SJSA1 (cell line): ENCODE data around the gene NEK8. TPM values are rescaled to one million over a fixed set of nuclear protein-coding genes. Genes with fewer than 3 reads are reported as not detected.
"Not testable (repeated sequence)": the region's sequence is repeated elsewhere in the genome, so short reads cannot be mapped to it uniquely, and the experiment has no call there.

Experiments
- DNase-seq, 2 experiments: peaks; one replicate each; pipeline ENCODE4 v3.0.0-alpha.2; 2015 to 2020; ENCODE audit warnings: low spot score in 2 of 2, low read depth in 1 of 2
- H3K27ac ChIP-seq: fragments of 250-450 bp; sonication (Bioruptor Pico); 2 replicates; pipeline ENCODE4 v1.5.1; 2020; ENCODE audit warnings: mild to moderate bottlenecking, moderate library complexity
- H3K27me3 ChIP-seq: fragments of 250-450 bp; sonication (Bioruptor Pico); replicated peaks from 2 replicates; pipeline ENCODE4 v1.5.1; 2020; ENCODE audit warnings: mild to moderate bottlenecking, moderate library complexity
- H3K36me3 ChIP-seq: fragments of 250-450 bp; sonication (Bioruptor Pico); 2 replicates; pipeline ENCODE4 v1.5.1; 2020; ENCODE audit warnings: mild to moderate bottlenecking
- H3K4me1 ChIP-seq: fragments of 250-450 bp; sonication (Bioruptor Pico); replicated peaks from 2 replicates; pipeline ENCODE4 v1.6.1; 2021; ENCODE audit warnings: mild to moderate bottlenecking
- H3K4me3 ChIP-seq: fragments of 250-450 bp; sonication (Bioruptor Pico); 2 replicates; pipeline ENCODE4 v1.5.1; 2020; ENCODE audit warnings: mild to moderate bottlenecking
- H3K9me3 ChIP-seq: fragments of 250-450 bp; sonication (Bioruptor Pico); replicated peaks from 2 replicates; pipeline ENCODE4 v1.5.1; 2020; ENCODE audit warnings: mild to moderate bottlenecking
- total RNA-seq: library from RNA; depleted of rRNA; stranded (reverse); fragments of >200 nt; shearing (Covaris generic); gene quantifications from 2 replicates; pipeline ENCODE4 v1.2.3, GENCODE V29; 2014; rRNA removed

NEK8 gene
- total RNA-seq, 1 experiment from 2014 or later, result 1.1 TPM

DNA sequence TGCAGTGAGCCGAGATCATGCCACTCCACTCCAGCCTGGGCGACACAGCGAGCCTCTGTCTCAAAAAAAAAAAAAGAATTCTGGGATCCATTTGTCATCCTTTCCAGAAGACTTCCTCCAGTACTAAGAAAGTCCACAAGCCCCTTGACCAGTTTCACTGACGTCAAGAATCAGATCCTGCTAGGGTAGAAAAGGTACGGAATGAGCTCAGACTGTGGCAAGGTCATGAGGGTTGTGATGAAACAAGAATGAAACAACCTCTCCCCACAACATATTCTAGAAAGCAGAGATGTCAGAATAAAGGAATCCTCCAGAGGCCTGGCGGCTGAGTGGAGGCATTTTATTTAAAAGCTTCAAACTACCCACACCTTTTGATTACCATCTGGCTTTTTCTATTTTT, 45.1 kb downstream of the NEK8 start:
- no peak for DNase-seq
- no peaks in the 10 kb centered on the region; the same call in 1 of the 2 replicates for H3K36me3 ChIP-seq
- no peak overlapping the region for H3K4me3 ChIP-seq

DNA sequence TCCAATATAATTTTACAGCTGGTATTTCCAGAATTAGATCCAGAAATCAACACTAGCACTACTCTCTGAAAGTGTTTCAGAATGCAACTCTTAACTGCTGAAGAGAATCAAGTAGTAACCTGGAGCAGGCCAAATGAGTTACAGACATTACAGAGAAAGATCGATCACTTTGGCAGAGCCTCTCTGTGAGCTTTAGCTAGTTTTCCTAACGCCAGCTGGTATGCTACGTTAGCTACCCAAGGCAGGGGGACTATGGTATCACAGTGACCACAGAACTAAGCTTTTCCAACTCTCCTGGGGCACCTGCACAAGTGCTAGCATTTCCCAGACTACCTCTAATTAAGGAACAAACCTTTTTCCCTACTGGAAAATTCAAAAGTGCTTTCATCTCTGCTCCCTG, 45.6 kb downstream of the NEK8 start:
- DNase-seq, result no peak
- no peak overlapping the region for H3K27ac ChIP-seq
- H3K4me1 ChIP-seq, result no peaks in the 10 kb centered on the region
- no peak overlapping the region for H3K4me3 ChIP-seq
- H3K9me3 ChIP-seq, result no peaks in the 10 kb centered on the region
- no peaks in the 10 kb centered on the region for H3K27me3 ChIP-seq
- no peaks in the 10 kb centered on the region; the same call in 1 of the 2 replicates for H3K36me3 ChIP-seq

More for the DNA sequence above, 45.1 kb downstream of the NEK8 start:
- Histone ChIP-seq H3K4me1 (no peaks in the 10 kb centered on the region), H3K27ac (no peak overlapping the region), H3K9me3 (no peaks in the 10 kb centered on the region), H3K27me3 (no peaks in the 10 kb centered on the region)

DNA sequence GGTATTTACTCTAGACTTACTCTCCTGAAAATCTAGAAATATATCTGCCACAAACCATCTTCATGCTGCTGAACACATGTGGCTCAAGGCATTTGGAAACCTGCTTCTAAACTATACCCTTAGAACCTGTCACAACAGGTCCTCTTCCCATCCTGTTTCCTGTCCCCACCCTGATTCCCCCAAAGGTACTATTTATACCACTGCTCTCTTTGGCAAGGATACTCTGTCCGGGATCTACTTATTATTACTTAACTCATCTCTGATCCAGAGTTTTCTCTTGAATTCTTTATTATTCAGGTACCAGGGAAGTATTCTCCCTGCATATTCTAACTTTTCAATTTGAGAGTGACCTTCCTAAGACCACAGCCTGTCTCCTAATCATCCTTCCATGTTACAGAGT, 48.6 kb downstream of the NEK8 start:
- H3K4me3 ChIP-seq, result no peak overlapping the region
- H3K36me3 ChIP-seq, result no peaks in the 10 kb centered on the region; the same call in 1 of the 2 replicates
- H3K27me3 ChIP-seq, result no peaks in the 10 kb centered on the region
- H3K27ac ChIP-seq, result no peak overlapping the region
- DNase-seq, result no peak
- no peaks in the 10 kb centered on the region for H3K4me1 ChIP-seq
- H3K9me3 ChIP-seq, result no peaks in the 10 kb centered on the region

DNA sequence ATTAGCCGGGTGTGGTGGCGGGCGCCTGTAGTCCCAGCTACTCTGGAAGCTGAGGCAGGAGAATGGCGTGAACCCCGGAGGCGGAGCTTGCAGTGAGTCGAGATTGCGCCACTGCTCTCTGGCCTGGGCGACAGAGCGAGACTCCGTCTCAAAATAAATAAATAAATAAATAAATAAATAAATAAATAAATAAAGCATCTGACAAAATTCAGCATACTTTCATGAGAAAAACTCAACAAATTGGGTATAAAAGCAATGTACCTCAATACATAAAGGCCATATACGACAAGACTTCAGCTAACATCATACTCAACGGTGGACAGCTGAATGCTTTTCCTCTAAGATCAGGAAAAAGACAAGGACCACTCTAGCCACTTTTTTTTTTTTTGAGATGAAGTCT, 51.0 kb downstream of the NEK8 start:
- H3K27me3 ChIP-seq, H3K4me1 ChIP-seq, H3K27ac ChIP-seq, H3K36me3 ChIP-seq, DNase-seq, H3K9me3 ChIP-seq, H3K4me3 ChIP-seq: not testable (repeated sequence)

DNA sequence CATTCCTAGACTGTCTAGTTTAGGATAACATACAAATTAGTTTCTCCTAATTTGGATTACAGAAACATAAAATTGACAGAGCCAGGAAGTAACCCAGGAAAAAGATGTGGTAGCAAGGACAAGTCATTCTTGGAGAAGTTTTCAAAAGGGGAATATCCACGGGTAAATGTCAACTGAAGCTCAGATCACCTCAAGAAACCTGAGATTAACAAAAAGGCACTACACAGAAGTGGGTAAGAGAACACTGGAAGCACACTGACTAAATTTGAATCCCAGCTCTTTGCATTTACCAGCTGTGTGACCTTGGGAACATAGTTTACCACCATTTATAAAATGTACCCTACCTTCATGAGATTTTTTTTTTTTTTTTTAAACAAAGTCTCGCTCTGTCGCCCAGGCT, 54.6 kb downstream of the NEK8 start:
- DNase-seq, result no peak
- Histone ChIP-seq H3K27me3 (no peaks in the 10 kb centered on the region), H3K4me1 (no peaks in the 10 kb centered on the region), H3K27ac (no peak overlapping the region), H3K9me3 (no peaks in the 10 kb centered on the region), H3K36me3 (no peaks in the 10 kb centered on the region; the same call in 1 of the 2 replicates), H3K4me3 (no peak overlapping the region)

DNA sequence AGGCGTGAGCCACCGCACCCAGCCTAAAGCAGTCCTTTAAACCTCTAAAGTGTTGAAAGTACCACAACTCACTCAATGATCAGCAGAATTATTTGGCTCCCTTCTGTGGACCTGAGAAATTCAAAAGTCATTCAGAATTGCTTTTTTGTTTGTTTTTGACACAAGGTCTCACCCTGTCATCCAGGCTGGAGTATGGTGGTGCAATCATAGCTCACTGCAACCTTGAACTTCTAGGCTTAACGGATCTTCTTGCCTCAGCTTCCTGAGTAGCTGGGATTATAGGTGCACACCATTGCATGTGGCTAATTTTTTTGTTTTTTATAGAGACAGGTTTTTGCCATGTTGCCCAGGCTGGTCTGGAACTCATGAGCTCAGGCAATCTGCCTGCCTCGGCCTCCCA, 59.5 kb downstream of the NEK8 start:
- Histone ChIP-seq H3K4me3 (no peak overlapping the region), H3K9me3 (no peaks in the 10 kb centered on the region), H3K4me1 (no peaks in the 10 kb centered on the region), H3K27me3 (no peaks in the 10 kb centered on the region), H3K27ac (no peak overlapping the region), H3K36me3 (no peaks in the 10 kb centered on the region)
- DNase-seq, result no peak

Other genes starting within 250 kb of the NEK8 start
- not detected in 2 replicates for gene FOXN1, start 222.4 kb upstream of the NEK8 start, total RNA-seq
- 19.7 and 27.2 TPM in 2 replicates for gene UNC119, start 176.2 kb upstream of the NEK8 start, total RNA-seq
- gene PIGS, start 157.3 kb upstream of the NEK8 start, total RNA-seq, result 40.8 and 81.8 TPM in 2 replicates
- gene ALDOC, start 151.9 kb upstream of the NEK8 start, total RNA-seq, result 6.1 and 9.4 TPM in 2 replicates
- gene SPAG5, start 129.8 kb upstream of the NEK8 start, total RNA-seq, result 105 and 108 TPM in 2 replicates
- 5.0 TPM in 1 of 2 replicates, not detected in the other for gene RSKR, start 114.6 kb upstream of the NEK8 start, total RNA-seq
- gene BLTP2, start 83.6 kb upstream of the NEK8 start, total RNA-seq, result 52.0 and 58.8 TPM in 2 replicates
- gene SDF2, start 66.9 kb upstream of the NEK8 start, total RNA-seq, result 59.8 and 125 TPM in 2 replicates
- gene SUPT6H, start 66.6 kb upstream of the NEK8 start, total RNA-seq, result 25.9 and 39.3 TPM in 2 replicates
- 0.53 and 0.69 TPM in 2 replicates for gene PROCA1, start 16.9 kb upstream of the NEK8 start, total RNA-seq
- gene RAB34, start 10.9 kb upstream of the NEK8 start, total RNA-seq, result 1,039 and 1,435 TPM in 2 replicates
- 591 and 789 TPM in 2 replicates for gene RPL23A, start 8.8 kb upstream of the NEK8 start, total RNA-seq
- 1.6 TPM in 1 of 2 replicates, not detected in the other for gene TLCD1, start 2.6 kb upstream of the NEK8 start, total RNA-seq
- 38.4 and 51.0 TPM in 2 replicates for gene TRAF4, start 15.2 kb downstream of the NEK8 start, total RNA-seq
- 5.0 and 5.2 TPM in 2 replicates for gene FAM222B, start 114.0 kb downstream of the NEK8 start, total RNA-seq
- 32.0 and 55.6 TPM in 2 replicates for gene ERAL1, start 126.2 kb downstream of the NEK8 start, total RNA-seq
- gene FLOT2, start 168.9 kb downstream of the NEK8 start, total RNA-seq, result 13.4 and 18.3 TPM in 2 replicates
- gene DHRS13, start 174.3 kb downstream of the NEK8 start, total RNA-seq, result 11.7 and 12.7 TPM in 2 replicates
- 16.7 and 28.5 TPM in 2 replicates for gene PHF12, start 222.7 kb downstream of the NEK8 start, total RNA-seq